IMR-90 (cell line): Measurements from ENCODE around the gene TMEM248. TPM values are rescaled to one million over a fixed set of nuclear protein-coding genes. Genes with fewer than 3 reads are reported as not detected.

Experiments used
- ATAC-seq: fragments of 200-7000 bp; cut with Tn5 transposase; 2 replicates; pipeline ENCODE4 v1.9.1; 2020; ENCODE audit warnings: low read depth, mild to moderate bottlenecking, moderate library complexity
- BruUV-seq: library from RNA; stranded (reverse); fragments of 400-500 nt; replicated peaks from 2 replicates; lab custom pipeline; 2021; lab: Mats Ljungman, UMichigan
- CTCF ChIA-PET: fragments of 300-600 bp; formaldehyde crosslinking; extraction: SDS; loops from one replicate; lab custom pipeline; 2021; ENCODE audit warnings: antibody characterized with exemption; lab: Yijun Ruan, JAX
- POLR2A ChIA-PET: fragments of 300-600 bp; sonication (Branson Sonifier 250); formaldehyde crosslinking; loops from one replicate; lab custom pipeline; 2022; ENCODE audit warnings: antibody characterized with exemption; ENCODE audit not compliant: unreplicated experiment; lab: Charles Lee
- DNase-seq: peaks from one replicate; pipeline ENCODE4 v3.0.0; 2013
- H2AFZ ChIP-seq: replicated peaks from 2 replicates; pipeline ENCODE3; 2013; ENCODE audit warnings: low read length, mild to moderate bottlenecking; ENCODE audit not compliant: poor library complexity
- H2AK5ac ChIP-seq: 2 replicates; pipeline ENCODE4 v1.6.1; 2013; ENCODE audit warnings: low read depth, low read length, inconsistent platforms
- H2AK9ac ChIP-seq: replicated peaks from 2 replicates; pipeline ENCODE3; 2013; ENCODE audit warnings: mild to moderate bottlenecking, low read depth, low read length, moderate library complexity; ENCODE audit not compliant: poor library complexity
- H2BK120ac ChIP-seq: 2 replicates; pipeline ENCODE4 v1.6.1; 2013; ENCODE audit warnings: low read depth, low read length, inconsistent platforms
- H2BK15ac ChIP-seq: 3 replicates; pipeline ENCODE4 v1.6.1; 2013; ENCODE audit warnings: low read depth, low read length, inconsistent platforms
- H2BK20ac ChIP-seq: 2 replicates; pipeline ENCODE4 v1.6.1; 2013; ENCODE audit warnings: low read depth, mild to moderate bottlenecking, inconsistent platforms, low read length, moderate library complexity
- H2BK5ac ChIP-seq: 2 replicates; pipeline ENCODE4 v1.6.1; 2013; ENCODE audit warnings: mild to moderate bottlenecking, low read depth, low read length, inconsistent platforms; ENCODE audit not compliant: poor library complexity, severe bottlenecking
- H3K14ac ChIP-seq: replicated peaks from 2 replicates; pipeline ENCODE4 v1.6.1; 2013; ENCODE audit warnings: low read depth, low read length, inconsistent platforms
- H3K18ac ChIP-seq: 2 replicates; pipeline ENCODE4 v1.6.1; 2013; ENCODE audit warnings: low read depth, low read length, control low read depth
- H3K23ac ChIP-seq: 2 replicates; pipeline ENCODE4 v1.6.1; 2013; ENCODE audit warnings: low read depth, low read length, inconsistent platforms
- H3K27ac ChIP-seq: 2 replicates; pipeline ENCODE4 v1.5.1; 2013; ENCODE audit warnings: mild to moderate bottlenecking, control low read depth, low read length; ENCODE audit not compliant: insufficient read depth
- H3K27me3 ChIP-seq: 2 replicates; pipeline ENCODE4 v1.6.1; 2013; ENCODE audit warnings: low read length; ENCODE audit not compliant: control insufficient read depth, insufficient read depth
- H3K36me3 ChIP-seq: 2 replicates; pipeline ENCODE4 v1.6.1; 2013; ENCODE audit warnings: low read length, mixed read lengths; ENCODE audit not compliant: control insufficient read depth, insufficient read depth
- H3K4ac ChIP-seq: 2 replicates; pipeline ENCODE4 v1.6.1; 2013; ENCODE audit warnings: low read depth, low read length, inconsistent platforms
- H3K4me1 ChIP-seq: 2 replicates; pipeline ENCODE4 v1.6.1; 2013; ENCODE audit warnings: low read length, mixed read lengths; ENCODE audit not compliant: control insufficient read depth, insufficient read depth
- H3K4me2 ChIP-seq: 2 replicates; pipeline ENCODE4 v1.6.1; 2013; ENCODE audit warnings: low read depth, mild to moderate bottlenecking, control low read depth, low read length, moderate library complexity
- H3K4me3 ChIP-seq: 2 replicates; pipeline ENCODE4 v1.5.1; 2013; ENCODE audit warnings: low read depth, mild to moderate bottlenecking, control low read depth, low read length, moderate library complexity; ENCODE audit not compliant: insufficient read depth
- H3K56ac ChIP-seq: 2 replicates; pipeline ENCODE4 v1.6.1; 2013; ENCODE audit warnings: low read length, inconsistent platforms; ENCODE audit not compliant: insufficient read depth; ENCODE audit errors: extremely low read depth
- H3K79me1 ChIP-seq, 2 experiments: 2 replicates each; pipeline ENCODE4 v1.6.1; 2013; ENCODE audit warnings: low read length in 2 of 2, inconsistent platforms in 1 of 2, low read depth in 1 of 2
- H3K9ac ChIP-seq: 2 replicates; pipeline ENCODE4 v1.6.1; 2013; ENCODE audit warnings: low read depth, low read length, control low read depth
- H3K9me1 ChIP-seq: 2 replicates; pipeline ENCODE4 v1.6.1; 2013; ENCODE audit warnings: low read length, inconsistent platforms; ENCODE audit not compliant: insufficient read depth
- H3K9me3 ChIP-seq: 2 replicates; pipeline ENCODE4 v1.6.1; 2013; ENCODE audit warnings: low read length; ENCODE audit not compliant: control insufficient read depth, insufficient read depth
- H4K20me1 ChIP-seq: 2 replicates; pipeline ENCODE4 v1.6.1; 2013; ENCODE audit warnings: low read length, inconsistent platforms; ENCODE audit not compliant: insufficient read depth
- H4K5ac ChIP-seq: 2 replicates; pipeline ENCODE4 v1.6.1; 2013; ENCODE audit warnings: mild to moderate bottlenecking, low read depth, low read length, control low read depth
- H4K8ac ChIP-seq, 2 experiments: 2 replicates each; pipeline ENCODE4 v1.6.1; 2013; ENCODE audit warnings: low read depth in 2 of 2, low read length in 2 of 2, control low read depth in 1 of 2, inconsistent platforms in 1 of 2
- H4K91ac ChIP-seq: 2 replicates; pipeline ENCODE4 v1.6.1; 2013; ENCODE audit warnings: low read depth, low read length, inconsistent platforms; ENCODE audit not compliant: insufficient read depth
- BHLHE40 ChIP-seq: fragments of 150-350 bp; IDR thresholded peaks from 2 replicates; pipeline ENCODE4 v1.6.1; 2016; ENCODE audit warnings: mild to moderate bottlenecking, low read depth, low read length
- CEBPB ChIP-seq: IDR thresholded peaks from 2 replicates; pipeline ENCODE4 v1.6.1; 2012; ENCODE audit warnings: low read depth, low read length, improper control_type of control experiment
- CTCF ChIP-seq: conservative IDR thresholded peaks from 2 replicates; pipeline ENCODE4 v1.5.1; 2012; ENCODE audit warnings: mild to moderate bottlenecking, low read depth, low read length, improper control_type of control experiment
- ELK1 ChIP-seq: fragments of 150-350 bp; IDR thresholded peaks from 2 replicates; pipeline ENCODE4 v1.6.1; 2016; ENCODE audit warnings: low read depth, mild to moderate bottlenecking, low read length, moderate library complexity, borderline replicate concordance
- MAFK ChIP-seq: IDR thresholded peaks from 2 replicates; pipeline ENCODE4 v1.6.1; 2012; ENCODE audit warnings: low read depth, low read length, improper control_type of control experiment
- MAZ ChIP-seq: IDR thresholded peaks from 2 replicates; pipeline ENCODE4 v1.6.1; 2012; ENCODE audit warnings: low read depth, mild to moderate bottlenecking, low read length, improper control_type of control experiment, moderate library complexity, borderline replicate concordance
- MXI1 ChIP-seq: IDR thresholded peaks from 2 replicates; pipeline ENCODE4 v1.6.1; 2012; ENCODE audit warnings: low read depth, mild to moderate bottlenecking, low read length, moderate library complexity, borderline replicate concordance
- NFE2L2 ChIP-seq: fragments of 150-350 bp; IDR thresholded peaks from 2 replicates; pipeline ENCODE4 v1.6.1; 2016; ENCODE audit warnings: low read depth, mild to moderate bottlenecking, low read length
- POLR2A ChIP-seq: IDR thresholded peaks from 2 replicates; pipeline ENCODE4 v1.6.1; 2012; ENCODE audit warnings: mild to moderate bottlenecking, low read depth, low read length
- RAD21 ChIP-seq: IDR thresholded peaks from 2 replicates; pipeline ENCODE4 v1.6.1; 2012; ENCODE audit warnings: low read length, improper control_type of control experiment
- RCOR1 ChIP-seq: IDR thresholded peaks from 2 replicates; pipeline ENCODE4 v1.6.1; 2012; ENCODE audit warnings: mild to moderate bottlenecking, low read length, improper control_type of control experiment; ENCODE audit not compliant: insufficient replicate concordance
- SMC3 ChIP-seq: fragments of 150-350 bp; IDR thresholded peaks from 2 replicates; pipeline ENCODE4 v1.6.1; 2016; ENCODE audit warnings: low read depth, mild to moderate bottlenecking, antibody characterized with exemption, low read length, moderate library complexity
- WGBS, 2 experiments: methylation state at CpG; one replicate each; pipeline versions ENCODE4 v1.1.5 to v1.1.7; 2013; ENCODE audit warnings: missing lambda C conversion rate in 2 of 2; ENCODE audit not compliant: insufficient read length in 1 of 2; ENCODE audit errors: extremely low coverage in 2 of 2; 5-methylcytosine and 5-hydroxymethylcytosine counted together
- dilution Hi-C: fragments of 300-500 bp; cut with HindIII; formaldehyde crosslinking; loops from one replicate; pipeline ENCODE4 v1.14.3; 2018; ENCODE audit warnings: low sequenced_read_pairs; ENCODE audit not compliant: unreplicated experiment
- in situ Hi-C: fragments of 300-500 bp; cut with MboI; formaldehyde crosslinking; loops from 3 replicates; pipeline ENCODE4 v1.14.3; 2019; ENCODE audit warnings: low sequenced_read_pairs, inconsistent platforms, mixed read lengths
- intact Hi-C: fragments of 100-400 bp; cut with micrococcal nuclease; formaldehyde crosslinking; loops from 2 replicates; pipeline ENCODE4 v1.10.0; 2022
- polyA plus RNA-seq, 3 experiments: library from polyadenylated mRNA; depleted of rRNA; stranded (reverse); fragments of >200 nt; gene quantifications; 2 replicates each; pipeline ENCODE4 v1.2.3, GENCODE V29; 2012; ENCODE audit warnings: low replicate concordance in 1 of 3
- total RNA-seq: library from RNA; depleted of rRNA; stranded (reverse); fragments of >200 nt; gene quantifications from 2 replicates; pipeline ENCODE4 v1.2.3, GENCODE V29; 2012

The TMEM248 gene
- total and polyA plus RNA-seq, 2 of the 4 experiments (the other 2 are of a cell fraction), result 103 to 175 TPM

- Histone ChIP-seq H3K79me1 (peaks cover 0 to 24% of the 10 kb centered on the region in 2 experiments; a peak in 3 of 4 replicates), H3K27me3 (no peaks in the 10 kb centered on the region), H3K9me1 (peaks cover 4% of the 10 kb centered on the region), H3K4me2 (no peak overlapping the region), H4K91ac (no peak overlapping the region), H3K9me3 (no peaks in the 10 kb centered on the region), H3K4me3 (no peak overlapping the region), H4K5ac (no peak overlapping the region), H4K20me1 (peaks cover 21% of the 10 kb centered on the region; the same call in 1 of the 2 replicates), H3K27ac (no peak overlapping the region), H3K23ac (no peak overlapping the region), H4K8ac (no peak overlapping the region), H2BK120ac (no peak overlapping the region), H2BK20ac (no peak overlapping the region), H2AFZ (no peak overlapping the region), H3K36me3 (peaks cover 3% of the 10 kb centered on the region; the same call in 1 of the 2 replicates), H3K56ac (no peak overlapping the region), H2BK5ac (no peak overlapping the region), H3K4ac (no peak overlapping the region), H2AK5ac (no peak overlapping the region), H2AK9ac (no peak overlapping the region), H3K4me1 (no peaks in the 10 kb centered on the region), H3K18ac (no peak overlapping the region), H2BK15ac (no peak overlapping the region), H3K9ac (no peak overlapping the region), H3K14ac (no peak overlapping the region)
- ATAC-seq (no peak), DNase-seq (no peak)
- in situ Hi-C loops, result no loop called here
- WGBS, 2 experiments, result no CpG with 5 or more reads among the region's 1 CpG
- ChIA-PET CTCF (no interaction called here), POLR2A (no interaction called here)
- intact Hi-C loops, result no loop called here
- no TSS peak for BruUV-seq
- TF ChIP-seq POLR2A (no peak), RAD21 (no peak), SMC3 (no peak), MAZ (no peak), NFE2L2 (no peak), ELK1 (no peak), MXI1 (no peak), RCOR1 (no peak), CTCF (no peak), BHLHE40 (no peak), MAFK (no peak), CEBPB (no peak)
- dilution Hi-C loops, result no loop called here
Measured at GRCh38 chr7:66919304-66919703, 1.7 kb upstream of the TMEM248 start.
